OCI-LY1 (cell line): Measurements from ENCODE around the gene TMEM204.

Experiments
- H2AFZ ChIP-seq: fragments of 200-600 bp; sonication (generic), shearing (Covaris generic); 2 replicates; pipeline ENCODE4 v1.6.0; 2014; ENCODE audit warnings: antibody characterized with exemption, mild to moderate bottlenecking, low read length
- H3F3A ChIP-seq: fragments of 200-600 bp; sonication (generic), shearing (Covaris generic); 2 replicates; pipeline ENCODE4 v1.6.0; 2014; ENCODE audit warnings: mild to moderate bottlenecking, antibody characterized with exemption, low read length, moderate library complexity; ENCODE audit not compliant: insufficient read depth
- H3K27ac ChIP-seq: fragments of 200-600 bp; sonication (generic); 2 replicates; pipeline ENCODE4 v1.5.1; 2014; ENCODE audit warnings: low read length, mixed run types, mild to moderate bottlenecking, low read depth; ENCODE audit not compliant: poor library complexity, severe bottlenecking
- H3K27me3 ChIP-seq: fragments of 200-600 bp; sonication (generic); 2 replicates; pipeline ENCODE4 v1.6.0; 2014; ENCODE audit warnings: antibody characterized with exemption, mild to moderate bottlenecking, low read length, moderate library complexity; ENCODE audit not compliant: insufficient read depth
- H3K36me3 ChIP-seq: fragments of 200-600 bp; sonication (generic); 2 replicates; pipeline ENCODE4 v1.6.1; 2014; ENCODE audit warnings: mild to moderate bottlenecking, antibody characterized with exemption, low read length, moderate library complexity, mixed read lengths; ENCODE audit not compliant: insufficient read depth
- H3K4me1 ChIP-seq: fragments of 200-600 bp; sonication (generic); 2 replicates; pipeline ENCODE4 v1.5.1; 2014; ENCODE audit warnings: mild to moderate bottlenecking, low read length, moderate library complexity; ENCODE audit not compliant: insufficient read depth, severe bottlenecking
- H3K4me2 ChIP-seq: fragments of 200-600 bp; sonication (generic), shearing (Covaris generic); 2 replicates; pipeline ENCODE4 v1.6.1; 2014; ENCODE audit warnings: low read length
- H3K4me3 ChIP-seq: fragments of 200-600 bp; sonication (generic); 2 replicates; pipeline ENCODE4 v1.5.1; 2014; ENCODE audit warnings: low read length, low read depth, mild to moderate bottlenecking, mixed read lengths; ENCODE audit not compliant: poor library complexity, severe bottlenecking
- H3K79me2 ChIP-seq: fragments of 200-600 bp; shearing (Covaris generic); 2 replicates; pipeline ENCODE4 v1.6.1; 2016; ENCODE audit warnings: mixed run types, low read length, mixed read lengths; ENCODE audit not compliant: insufficient read depth
- H3K9ac ChIP-seq: fragments of 200-600 bp; sonication (generic), shearing (Covaris generic); 2 replicates; pipeline ENCODE4 v1.6.1; 2014; ENCODE audit warnings: mild to moderate bottlenecking, low read length, mixed read lengths
- H3K9me2 ChIP-seq: fragments of 200-600 bp; sonication (generic), shearing (Covaris generic); 2 replicates; pipeline ENCODE4 v1.6.1; 2014; ENCODE audit warnings: low read depth, mild to moderate bottlenecking, low read length, mixed read lengths
- H3K9me3 ChIP-seq: fragments of 200-600 bp; shearing (Covaris generic); 2 replicates; pipeline ENCODE4 v1.6.1; 2014; ENCODE audit warnings: low read length, mixed read lengths
- H4K20me1 ChIP-seq: fragments of 200-600 bp; sonication (generic), shearing (Covaris generic); 2 replicates; pipeline ENCODE4 v1.6.0; 2016; ENCODE audit warnings: mild to moderate bottlenecking, low read length; ENCODE audit not compliant: insufficient read depth
- EZH2 ChIP-seq: fragments of 200-600 bp; sonication (generic), shearing (Covaris generic); IDR thresholded peaks from 2 replicates; pipeline ENCODE4 v1.8.0; 2017; ENCODE audit warnings: borderline replicate concordance, mixed run types, mild to moderate bottlenecking, antibody characterized with exemption, low read length, moderate library complexity, mixed read lengths
- TF ChIP-seq, protein P1 (sequence below): fragments of 200-600 bp; sonication (generic), shearing (Covaris generic); IDR thresholded peaks from 2 replicates; pipeline ENCODE4 v1.5.1; 2017; ENCODE audit warnings: mild to moderate bottlenecking, antibody characterized with exemption, low read length, moderate library complexity, mixed read lengths

Gene TMEM204

DNA sequence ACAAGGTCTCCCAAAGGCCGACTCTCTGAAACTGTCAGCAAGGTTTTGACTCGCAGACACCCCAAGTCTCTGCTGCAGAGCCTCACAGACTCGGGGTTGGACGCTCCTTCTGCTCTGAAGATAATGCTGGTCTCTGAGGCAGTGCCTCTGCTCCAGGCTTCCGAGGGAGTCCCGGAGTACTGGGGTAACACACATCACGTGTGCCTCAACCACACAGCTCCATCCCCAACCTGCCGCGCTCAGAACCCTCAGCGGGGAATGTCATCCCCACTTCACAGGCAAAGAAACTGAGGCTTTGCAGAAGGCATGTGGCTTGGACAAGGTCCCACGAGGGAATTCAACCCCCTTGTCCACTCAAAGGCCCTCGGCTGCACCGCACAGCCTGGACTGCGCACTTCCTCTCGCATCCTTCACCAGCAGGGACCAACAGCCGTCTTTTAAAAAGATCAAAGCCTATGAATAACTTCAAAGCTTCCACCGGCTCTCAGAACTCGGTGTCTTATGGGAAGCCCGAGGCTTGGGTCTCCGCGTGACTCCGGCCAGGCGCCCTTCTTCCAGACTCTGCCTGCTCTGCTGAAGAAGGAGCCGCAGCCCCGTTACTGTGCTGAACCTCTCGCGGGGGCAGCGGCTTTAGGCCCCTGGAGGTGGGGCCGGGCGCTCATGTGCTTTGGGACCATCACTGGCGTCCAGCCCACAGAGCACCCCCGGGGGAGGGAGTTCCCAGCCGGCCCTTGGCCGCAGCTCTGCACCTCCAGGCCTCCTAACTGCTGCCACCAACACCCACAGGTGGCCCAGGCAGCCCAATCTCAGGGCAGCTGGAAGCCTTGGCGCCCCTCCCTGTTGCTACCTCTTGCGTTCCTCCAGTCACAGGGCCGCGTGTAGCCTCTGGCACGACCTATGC is 2.2 kb downstream of the TMEM204 start:
- Histone ChIP-seq H3K27ac (no peak overlapping the region), H4K20me1 (no peaks in the 10 kb centered on the region), H3K4me2 (no peak overlapping the region), H3K4me1 (no peaks in the 10 kb centered on the region), H3K9me3 (no peaks in the 10 kb centered on the region), H2AFZ (no peak overlapping the region), H3K9ac (no peak overlapping the region), H3K4me3 (no peak overlapping the region), H3K9me2 (no peaks in the 10 kb centered on the region), H3K79me2 (no peaks in the 10 kb centered on the region), H3K27me3 (peaks cover 6% of the 10 kb centered on the region; the same call in 1 of the 2 replicates), H3F3A (no peaks in the 10 kb centered on the region), H3K36me3 (no peaks in the 10 kb centered on the region)
- no peak for TF ChIP-seq EZH2
- TF ChIP-seq, protein P1, sequence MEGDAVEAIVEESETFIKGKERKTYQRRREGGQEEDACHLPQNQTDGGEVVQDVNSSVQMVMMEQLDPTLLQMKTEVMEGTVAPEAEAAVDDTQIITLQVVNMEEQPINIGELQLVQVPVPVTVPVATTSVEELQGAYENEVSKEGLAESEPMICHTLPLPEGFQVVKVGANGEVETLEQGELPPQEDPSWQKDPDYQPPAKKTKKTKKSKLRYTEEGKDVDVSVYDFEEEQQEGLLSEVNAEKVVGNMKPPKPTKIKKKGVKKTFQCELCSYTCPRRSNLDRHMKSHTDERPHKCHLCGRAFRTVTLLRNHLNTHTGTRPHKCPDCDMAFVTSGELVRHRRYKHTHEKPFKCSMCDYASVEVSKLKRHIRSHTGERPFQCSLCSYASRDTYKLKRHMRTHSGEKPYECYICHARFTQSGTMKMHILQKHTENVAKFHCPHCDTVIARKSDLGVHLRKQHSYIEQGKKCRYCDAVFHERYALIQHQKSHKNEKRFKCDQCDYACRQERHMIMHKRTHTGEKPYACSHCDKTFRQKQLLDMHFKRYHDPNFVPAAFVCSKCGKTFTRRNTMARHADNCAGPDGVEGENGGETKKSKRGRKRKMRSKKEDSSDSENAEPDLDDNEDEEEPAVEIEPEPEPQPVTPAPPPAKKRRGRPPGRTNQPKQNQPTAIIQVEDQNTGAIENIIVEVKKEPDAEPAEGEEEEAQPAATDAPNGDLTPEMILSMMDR: no peak

DNA sequence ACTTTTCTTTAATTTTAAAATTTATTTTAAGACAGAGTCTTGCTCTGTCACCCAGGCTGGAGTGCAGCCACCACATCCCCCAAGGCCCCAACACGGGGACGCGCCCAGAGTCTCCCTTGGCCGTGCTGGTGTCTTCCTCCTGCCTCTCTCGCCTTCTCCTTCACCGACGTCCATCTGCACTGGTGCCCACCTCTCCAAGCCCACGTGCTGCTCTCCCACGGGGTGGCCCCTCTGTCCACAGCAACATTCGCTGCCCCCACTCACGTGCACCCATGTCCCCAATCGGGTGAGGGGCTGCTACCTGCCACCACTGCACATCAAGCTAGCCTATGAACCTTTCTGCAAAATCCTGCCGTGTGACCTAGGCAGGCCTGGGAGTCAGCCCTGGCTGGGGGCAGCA is 3.1 kb downstream of the TMEM204 start:
- Histone ChIP-seq H3K4me2 (no peak overlapping the region), H4K20me1 (no peaks in the 10 kb centered on the region), H3K27me3 (peaks cover 11% of the 10 kb centered on the region; the same call in 1 of the 2 replicates), H3K79me2 (no peaks in the 10 kb centered on the region), H3K9me2 (no peaks in the 10 kb centered on the region), H3F3A (no peaks in the 10 kb centered on the region), H3K4me3 (no peak overlapping the region), H3K4me1 (no peaks in the 10 kb centered on the region), H3K27ac (no peak overlapping the region), H3K9ac (no peak overlapping the region), H3K36me3 (no peaks in the 10 kb centered on the region), H3K9me3 (no peaks in the 10 kb centered on the region), H2AFZ (no peak overlapping the region)
- TF ChIP-seq, protein P1: no peak
- TF ChIP-seq EZH2: no peak

DNA sequence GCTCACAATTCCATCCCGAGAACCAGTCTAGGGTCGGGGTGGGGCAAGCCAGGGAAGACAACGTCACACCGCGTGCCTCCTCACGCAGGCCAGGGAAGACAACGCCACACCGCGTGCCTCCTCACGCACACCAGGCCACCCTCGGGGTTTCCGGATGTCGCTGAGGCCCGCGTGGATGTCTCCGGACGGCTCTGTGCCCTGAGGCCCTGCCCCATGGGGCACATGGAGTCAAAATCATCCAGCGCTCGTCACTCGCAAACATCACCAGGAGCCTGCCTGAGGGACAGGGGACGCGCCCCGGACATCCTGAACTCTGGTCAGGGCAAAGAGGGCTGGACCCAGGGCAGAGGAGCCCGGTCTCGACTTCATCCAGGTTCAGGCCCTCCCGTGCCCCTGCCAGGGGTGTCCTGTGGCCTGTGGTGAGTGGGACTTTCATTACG is 3.7 kb downstream of the TMEM204 start:
- H3K4me3 ChIP-seq: no peak overlapping the region
- peaks cover 11% of the 10 kb centered on the region; the same call in 1 of the 2 replicates for H3K27me3 ChIP-seq
- no peak overlapping the region for H2AFZ ChIP-seq
- H4K20me1 ChIP-seq: no peaks in the 10 kb centered on the region
- H3K4me2 ChIP-seq: no peak overlapping the region
- H3K36me3 ChIP-seq: no peaks in the 10 kb centered on the region
- no peaks in the 10 kb centered on the region for H3K79me2 ChIP-seq
- H3K4me1 ChIP-seq: no peaks in the 10 kb centered on the region
- no peaks in the 10 kb centered on the region for H3K9me2 ChIP-seq
- H3K9ac ChIP-seq: no peak overlapping the region
- TF ChIP-seq, protein P1: no peak
- TF ChIP-seq EZH2: no peak
- no peak overlapping the region for H3K27ac ChIP-seq
- H3F3A ChIP-seq: no peaks in the 10 kb centered on the region
- H3K9me3 ChIP-seq: no peaks in the 10 kb centered on the region
